OCI-LY1 (cell line): ENCODE data around the gene MYORG.

ENCODE experiments used
- CTCF ChIP-seq: fragments of 200-600 bp; sonication (generic), shearing (Covaris generic); IDR thresholded peaks from 2 replicates; pipeline ENCODE4 v1.5.1; 2017; ENCODE audit warnings: mild to moderate bottlenecking, antibody characterized with exemption, low read length, moderate library complexity, mixed read lengths
- EZH2 ChIP-seq: fragments of 200-600 bp; sonication (generic), shearing (Covaris generic); IDR thresholded peaks from 2 replicates; pipeline ENCODE4 v1.8.0; 2017; ENCODE audit warnings: borderline replicate concordance, mixed run types, mild to moderate bottlenecking, antibody characterized with exemption, low read length, moderate library complexity, mixed read lengths

- TF ChIP-seq CTCF (no peak), EZH2 (no peak)
Observed at GRCh38 chr9:34382879-34383278, 6.2 kb upstream of the MYORG start.
